NCI-H1436 (cell line): ENCODE results near the gene PHF20.
"Not testable (repeated sequence)": the region's sequence is repeated elsewhere in the genome, so short reads cannot be mapped to it uniquely, and the experiment has no call there.

Source experiments
- DNase-seq: peaks from one replicate; lab custom pipeline; 2025; lab: John Stamatoyannopoulos, UW

The PHF20 gene

DNA sequence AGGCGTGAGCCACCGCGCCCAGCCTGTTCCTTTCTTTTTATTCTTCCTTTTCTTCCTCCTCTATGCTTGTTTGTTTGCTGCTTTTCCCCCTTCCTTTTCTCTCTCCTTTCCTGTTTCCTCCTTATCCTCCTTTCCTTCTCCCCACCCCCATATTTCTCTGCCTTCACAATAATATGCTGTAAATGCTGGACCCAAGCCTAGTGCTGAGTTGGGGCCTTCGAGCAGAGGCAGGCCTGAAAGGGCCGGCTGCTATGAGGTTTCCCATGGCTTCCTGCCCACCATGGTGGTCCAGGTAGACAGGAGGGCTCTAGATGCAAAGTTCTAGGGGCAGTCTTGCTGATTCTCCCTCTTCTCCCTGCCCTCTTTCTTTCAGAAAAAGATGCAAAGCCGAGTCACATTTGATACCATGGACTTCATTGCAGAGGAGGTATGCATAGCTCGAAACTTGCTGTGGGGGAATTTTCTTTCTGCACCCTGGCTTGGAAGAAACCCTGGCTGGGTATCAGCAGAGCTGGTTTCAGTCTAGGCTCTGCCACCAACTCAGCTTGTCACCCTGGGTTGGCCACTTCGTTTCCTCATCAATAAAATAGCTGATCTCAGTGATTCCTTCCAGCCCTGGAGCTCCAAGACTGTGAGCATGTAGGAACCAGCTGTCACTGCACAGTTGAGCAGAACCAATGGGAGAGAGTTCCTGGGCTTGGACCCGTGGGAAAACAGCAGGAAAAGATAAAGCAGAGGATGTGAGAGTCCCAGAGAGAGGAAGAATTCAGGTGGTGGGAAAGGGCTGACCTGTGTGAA lies 204.0 kb downstream of the PHF20 start:
- no peak for DNase-seq

GRCh38 chr20:35978041-35978513 lies 206.3 kb downstream of the PHF20 start:
- DNase-seq, result no peak

GRCh38 chr20:35979544-35979943 lies 207.7 kb downstream of the PHF20 start:
- no peak for DNase-seq

- DNase-seq, result no peak
Observed at GRCh38 chr20:35981969-35982368, 210.2 kb downstream of the PHF20 start.

GRCh38 chr20:35984382-35984781 lies 212.6 kb downstream of the PHF20 start:
- no peak for DNase-seq

GRCh38 chr20:35985806-35986205 lies 214.0 kb downstream of the PHF20 start:
- DNase-seq, result no peak

DNA sequence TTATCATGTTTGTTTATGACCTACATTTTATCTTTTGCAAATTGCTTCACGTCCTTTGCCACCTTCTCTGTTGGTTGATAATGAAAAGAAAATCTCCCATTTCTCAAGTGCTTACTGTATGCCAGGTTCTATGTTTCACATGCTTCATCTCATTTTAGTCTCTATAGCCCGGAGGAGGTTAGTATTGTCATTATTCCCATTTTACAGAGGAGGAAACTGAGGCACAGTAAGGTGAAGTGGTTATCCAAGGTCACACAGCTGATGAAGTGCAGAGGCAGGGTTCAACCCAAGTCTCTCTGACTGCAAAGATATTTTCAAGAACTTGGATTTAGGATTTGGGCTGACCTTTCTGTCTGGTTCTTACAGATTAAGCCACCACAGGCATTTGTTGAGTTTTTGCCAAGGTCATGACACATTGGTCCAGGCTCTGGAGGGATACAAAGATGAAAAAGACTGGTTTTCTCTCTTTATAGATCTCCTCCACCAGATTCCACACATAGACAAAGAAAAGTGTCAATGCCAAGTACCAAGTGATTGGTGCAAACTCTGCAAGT lies 217.2 kb downstream of the PHF20 start:
- DNase-seq, result no peak

- DNase-seq, result no peak
Observed at GRCh38 chr20:35991142-35991771, 219.4 kb downstream of the PHF20 start.

- DNase-seq, result peak; percentile 57
Observed at GRCh38 chr20:35992713-35993335, 221.0 kb downstream of the PHF20 start.

DNA sequence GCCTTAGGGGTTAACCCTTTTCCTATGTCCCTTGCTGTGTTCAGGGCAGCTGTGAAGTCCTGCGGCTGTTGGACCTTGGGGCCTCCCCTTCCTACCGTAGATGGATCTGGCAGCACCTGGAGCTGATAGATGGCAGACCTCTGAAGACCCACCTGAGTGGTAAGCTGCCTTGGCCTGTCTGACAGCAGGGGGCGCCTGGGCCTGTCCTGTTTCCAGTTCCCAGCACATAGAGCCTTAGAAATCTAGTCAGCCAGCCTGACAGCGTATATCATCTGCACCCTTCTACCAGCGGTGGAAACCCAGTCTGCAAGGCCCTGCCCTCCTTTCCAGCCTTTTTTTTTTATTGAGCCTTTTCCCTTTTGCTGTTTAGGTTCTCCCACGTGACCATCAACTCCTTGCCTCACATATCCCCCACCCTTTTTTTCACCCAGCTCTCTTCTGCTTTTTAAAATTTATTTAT lies 223.2 kb downstream of the PHF20 start:
- DNase-seq, result peak; percentile 67

DNA sequence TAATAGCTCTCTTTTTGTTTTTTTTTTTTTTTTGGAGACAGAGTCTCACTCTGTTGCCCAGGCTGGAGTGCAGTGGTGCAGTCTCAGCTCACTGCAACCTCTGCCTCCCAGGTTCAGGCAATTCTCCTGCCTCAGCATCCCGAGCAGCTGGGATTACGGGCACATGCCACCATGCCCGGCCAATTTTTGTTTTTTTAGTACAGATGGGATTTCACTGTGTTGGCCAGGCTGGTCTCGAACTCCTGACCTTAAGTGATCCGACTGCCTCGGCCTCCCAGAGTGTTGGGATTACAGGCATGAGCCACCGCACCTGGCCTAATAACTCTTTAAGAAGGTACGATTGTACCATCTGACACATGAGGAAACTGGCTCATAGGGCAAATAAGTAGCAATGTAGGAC lies 224.7 kb downstream of the PHF20 start:
- not testable (repeated sequence) for DNase-seq
